Pancreas (tissue), 10 donors: Measurements from ENCODE around the gene MCM7. TPM values are rescaled to one million over a fixed set of nuclear protein-coding genes. Genes with fewer than 3 reads are reported as not detected.
A peak's percentile ranks its signal among the peaks of the same experiment; 100 is the strongest.

Experiments used
- ATAC-seq, 4 donors: fragments of 200-7000 bp; cut with Tn5 transposase; one replicate each; pipeline versions ENCODE4 v1.8.0 to v1.9.1; 2020; ENCODE audit warnings: mild to moderate bottlenecking in 4 of 4, moderate library complexity in 4 of 4
- DNase-seq, 6 donors: peaks; one replicate each; pipeline ENCODE4 v3.0.0-alpha.2; 2020
- FAIRE-seq: peaks from 2 replicates; lab custom pipeline; 2012; peaks lifted over from hg19 to GRCh38; lab: Jason Lieb, UNC
- H3K27ac ChIP-seq, 4 donors: fragments of 200-600 bp; sonication (generic); 1 replicate in 3 of 4; 2 replicates in 1 of 4; pipeline versions ENCODE4 v1.5.0 to v1.8.0; 2020
- H3K27me3 ChIP-seq, 4 donors: fragments of 200-600 bp; one replicate each; pipeline ENCODE4 v1.8.0; 2021
- H3K36me3 ChIP-seq, 3 donors: fragments of 200-600 bp; sonication (generic) in 1 of 3; one replicate each; pipeline versions ENCODE4 v1.5.0 to v1.8.0; 2020 to 2021
- H3K4me1 ChIP-seq, 3 donors: fragments of 200-600 bp; one replicate each; pipeline ENCODE4 v1.8.0; 2021
- H3K4me3 ChIP-seq, 4 donors: fragments of 200-600 bp; sonication (generic) in 2 of 4; one replicate each; pipeline versions ENCODE4 v1.5.0 to v1.8.0; 2020 to 2021
- H3K9me3 ChIP-seq, 4 donors: fragments of 200-600 bp; one replicate each; pipeline ENCODE4 v1.8.0; 2021
- WGBS, 2 donors: extraction: QIAGEN DNeasy Blood & Tissue Kit; methylation state at CpG; one replicate each; pipeline ENCODE4 v1.1.7; 2013; 5-methylcytosine and 5-hydroxymethylcytosine counted together
- intact Hi-C, 3 donors: fragments of 100-400 bp; cut with DNase I; formaldehyde crosslinking; loops; one replicate each; pipeline versions ENCODE4 v1.11.1 to v1.14.2; 2022
- polyA plus RNA-seq, 2 donors: library from polyadenylated mRNA; stranded (reverse); fragments of 200-250 nt; gene quantifications; one replicate each; pipeline ENCODE4 v1.2.3, GENCODE V29; 2013
- total RNA-seq, 6 donors: library from RNA; stranded (reverse); fragmentation: NEBNext Ultra II Directional in 4 of 6; extraction: Animal tissue kit (Norgen Biotek cat#: 25700) in 4 of 6; gene quantifications; one replicate each; pipeline versions ENCODE4 v1.2.1 to v1.2.4, GENCODE V29; 2021 to 2023
- TF ChIP-seq, protein P1 (sequence below), 4 donors: fragments of 200-600 bp; sonication (generic) in 3 of 4; IDR thresholded peaks; one replicate each; pipeline versions ENCODE4 v1.5.0 to v1.8.0; 2021; ENCODE audit warnings: antibody characterized with exemption in 4 of 4
- donor health status: healthy with polysubstance abuse.
- donor health status: DM: no; HTN: no; CAD: no; lungs with moderate emphysema.
- donor health status: DM: no; HTN: no; CAD: no.
- donor health status: control.
- donor health status: control.
- donor health status: Bipolar disorder and iron deficiency.
- donor health status: DM: yes; HTN: yes; CAD: no.
- donor health status: DM: no; HTN: no; CAD: no.
- donor health status: DM: no; HTN: no; CAD: no.
- donor health status: DM: yes; HTN: yes; CAD: no.

MCM7 gene
- total and polyA plus RNA-seq, 8 donors, result 21.7 to 77.0 (median 27.4) TPM

DNA sequence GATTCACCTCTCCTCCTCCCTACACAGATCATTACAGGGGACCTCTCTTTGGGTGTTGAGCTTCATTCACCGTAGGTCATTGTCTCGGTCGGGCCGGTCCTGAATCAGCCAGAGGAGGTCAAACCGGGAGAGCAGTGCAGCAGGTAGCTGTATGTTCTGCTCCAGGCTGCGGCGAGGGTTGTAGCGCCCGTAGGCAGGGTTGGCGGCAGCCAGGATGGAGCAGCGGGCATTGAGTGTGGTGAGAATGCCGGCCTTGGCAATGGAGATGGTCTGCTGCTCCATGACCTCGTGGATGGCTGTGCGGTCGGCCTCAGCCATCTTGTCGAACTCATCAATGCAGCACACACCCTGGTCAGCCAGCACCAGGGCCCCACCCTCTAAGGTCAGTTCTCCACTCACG is 5.5 kb downstream of the MCM7 start:
- Histone ChIP-seq H3K36me3 (peaks cover 4 to 79% (median 38%) of the 10 kb centered on the region in 3 donors), H3K27me3 (no peaks in the 10 kb centered on the region), H3K9me3 (no peaks in the 10 kb centered on the region), H3K4me1 (peaks cover 0 to 9% (median 4%) of the 10 kb centered on the region in 3 donors), H3K4me3 (no peak overlapping the region), H3K27ac (no peak overlapping the region)
- ATAC-seq (no peak), DNase-seq (no peak), FAIRE-seq (no peak)
- WGBS, 2 donors, result 94% methylated on average over 17 of the region's 17 CpGs
- intact Hi-C loops, result no loop called here
- TF ChIP-seq, protein P1, sequence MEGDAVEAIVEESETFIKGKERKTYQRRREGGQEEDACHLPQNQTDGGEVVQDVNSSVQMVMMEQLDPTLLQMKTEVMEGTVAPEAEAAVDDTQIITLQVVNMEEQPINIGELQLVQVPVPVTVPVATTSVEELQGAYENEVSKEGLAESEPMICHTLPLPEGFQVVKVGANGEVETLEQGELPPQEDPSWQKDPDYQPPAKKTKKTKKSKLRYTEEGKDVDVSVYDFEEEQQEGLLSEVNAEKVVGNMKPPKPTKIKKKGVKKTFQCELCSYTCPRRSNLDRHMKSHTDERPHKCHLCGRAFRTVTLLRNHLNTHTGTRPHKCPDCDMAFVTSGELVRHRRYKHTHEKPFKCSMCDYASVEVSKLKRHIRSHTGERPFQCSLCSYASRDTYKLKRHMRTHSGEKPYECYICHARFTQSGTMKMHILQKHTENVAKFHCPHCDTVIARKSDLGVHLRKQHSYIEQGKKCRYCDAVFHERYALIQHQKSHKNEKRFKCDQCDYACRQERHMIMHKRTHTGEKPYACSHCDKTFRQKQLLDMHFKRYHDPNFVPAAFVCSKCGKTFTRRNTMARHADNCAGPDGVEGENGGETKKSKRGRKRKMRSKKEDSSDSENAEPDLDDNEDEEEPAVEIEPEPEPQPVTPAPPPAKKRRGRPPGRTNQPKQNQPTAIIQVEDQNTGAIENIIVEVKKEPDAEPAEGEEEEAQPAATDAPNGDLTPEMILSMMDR (IDR thresholded peaks at IDR 0.05), result no peak

DNA sequence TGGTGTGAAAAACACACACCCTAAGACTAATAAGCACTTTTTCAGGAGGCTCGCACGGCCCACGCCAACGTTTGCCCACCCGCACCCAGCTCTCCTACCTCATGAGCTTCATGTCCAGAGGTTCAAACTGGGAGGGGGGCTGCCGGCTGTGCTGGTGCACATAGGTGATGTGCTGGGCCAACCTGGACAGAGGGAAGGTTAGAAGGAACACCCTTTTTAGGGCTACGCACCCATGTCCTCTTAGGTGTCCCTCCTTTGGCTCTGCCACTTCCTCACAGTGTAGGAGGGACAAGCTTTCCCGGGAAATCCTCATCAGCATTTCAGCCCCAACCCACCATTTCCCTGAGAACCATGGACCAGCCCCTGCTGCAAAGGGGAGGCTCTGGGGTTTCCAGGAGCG is 5.9 kb downstream of the MCM7 start:
- FAIRE-seq, result no peak
- intact Hi-C loops, result no loop called here

DNA sequence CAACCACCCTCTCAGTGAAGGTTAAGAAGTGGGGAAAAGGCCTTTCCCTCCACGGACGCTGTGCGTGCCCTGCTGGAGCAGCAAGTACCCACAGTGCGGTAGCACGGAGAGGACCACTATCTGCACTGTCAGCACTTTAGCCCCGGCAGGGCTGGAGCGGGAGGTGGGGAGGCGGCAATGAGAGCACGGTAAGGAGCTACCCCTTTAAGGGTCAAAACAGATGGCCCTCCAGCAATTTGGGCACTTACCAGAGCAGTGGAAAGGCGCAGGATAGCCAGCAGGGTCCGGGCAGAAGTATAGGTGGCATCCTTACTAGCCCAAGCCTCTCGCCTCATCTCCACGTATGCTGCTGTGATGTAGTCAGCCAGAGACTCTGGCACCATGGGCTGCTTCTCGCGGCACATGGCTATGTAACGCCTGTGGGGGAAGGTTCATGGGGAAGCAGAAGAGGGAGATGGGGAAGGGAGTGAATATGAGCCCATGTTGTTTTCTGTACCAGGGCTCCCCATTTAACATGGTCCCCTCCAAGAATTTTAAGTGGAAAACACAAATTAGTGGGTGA is 7.2 kb downstream of the MCM7 start:
- WGBS, 2 donors, result 84 to 87% methylated on average over 16 of the region's 16 CpGs
- DNase-seq, result no peak
- H3K4me1 ChIP-seq, result peaks cover 0 to 8% (median 0%) of the 10 kb centered on the region in 3 donors
- H3K4me3 ChIP-seq, result no peak overlapping the region
- H3K27ac ChIP-seq, result no peak overlapping the region
- FAIRE-seq, result no peak
- H3K36me3 ChIP-seq, result peaks cover 4 to 74% (median 38%) of the 10 kb centered on the region in 3 donors
- TF ChIP-seq, protein P1 (IDR thresholded peaks at IDR 0.05), result no peak
- H3K9me3 ChIP-seq, result no peaks in the 10 kb centered on the region
- peak in 1 of 4 donors; percentile 17 for ATAC-seq
- intact Hi-C loops, result no loop called here
- no peaks in the 10 kb centered on the region for H3K27me3 ChIP-seq

More for the DNA sequence above, 5.9 kb downstream of the MCM7 start:
- Histone ChIP-seq H3K27ac (no peak overlapping the region), H3K9me3 (no peaks in the 10 kb centered on the region), H3K36me3 (peaks cover 4 to 79% (median 38%) of the 10 kb centered on the region in 3 donors), H3K4me1 (peaks cover 0 to 9% (median 4%) of the 10 kb centered on the region in 3 donors), H3K27me3 (no peaks in the 10 kb centered on the region), H3K4me3 (no peak overlapping the region)
- DNase-seq, result no peak
- TF ChIP-seq, protein P1 (IDR thresholded peaks at IDR 0.05), result no peak
- ATAC-seq, result no peak
- 83% methylated on average over 9 of the region's 9 CpGs for WGBS, 2 donors

DNA sequence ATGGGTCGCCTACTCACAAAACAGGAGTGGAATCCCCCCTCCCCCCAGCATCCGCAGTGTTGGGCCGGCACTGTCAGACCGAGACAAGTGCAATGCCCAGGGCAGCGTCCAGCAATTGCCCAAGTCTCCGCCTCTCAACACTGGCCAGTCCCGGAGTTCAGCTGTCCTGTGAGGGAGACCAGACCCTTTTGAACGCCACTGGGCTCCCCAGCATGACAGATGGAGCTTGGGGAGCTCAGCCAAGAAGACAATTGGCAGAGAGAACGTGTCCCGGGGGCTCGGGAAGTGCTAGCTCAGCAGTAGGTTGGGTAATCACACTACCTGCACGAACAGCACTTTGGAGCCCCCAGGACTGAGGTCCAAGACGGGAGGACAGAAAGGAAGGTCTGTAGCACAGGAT is 7.7 kb downstream of the MCM7 start:
- ATAC-seq (no peak), DNase-seq (no peak), FAIRE-seq (no peak)
- intact Hi-C loops, result no loop called here
- Histone ChIP-seq H3K4me3 (no peak overlapping the region), H3K36me3 (peaks cover 4 to 69% (median 38%) of the 10 kb centered on the region in 3 donors), H3K27me3 (no peaks in the 10 kb centered on the region), H3K4me1 (peaks cover 0 to 7% (median under 1%) of the 10 kb centered on the region in 3 donors), H3K27ac (no peak overlapping the region), H3K9me3 (no peaks in the 10 kb centered on the region)
- 67 to 68% methylated on average over 13 of the region's 13 CpGs for WGBS, 2 donors
- TF ChIP-seq, protein P1 (IDR thresholded peaks at IDR 0.05), result no peak

DNA sequence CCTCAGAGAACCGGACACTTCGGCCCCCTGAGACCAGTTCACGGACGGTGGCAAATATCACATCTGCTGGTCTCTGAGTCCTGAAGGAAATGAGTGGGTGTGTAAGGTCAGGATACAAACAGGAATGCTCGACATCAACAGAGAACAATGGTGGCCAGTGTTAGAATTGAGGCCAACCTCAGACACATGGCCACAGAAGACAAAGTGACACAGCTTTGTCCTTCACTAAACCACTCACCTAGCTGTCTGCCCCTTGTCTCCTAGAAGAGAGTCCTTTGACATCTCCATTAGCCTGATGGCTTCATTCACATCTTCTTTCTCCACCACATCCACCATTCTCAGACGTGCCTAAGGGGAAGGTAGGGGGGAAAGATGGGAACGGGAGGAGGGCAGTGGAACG is 8.1 kb downstream of the MCM7 start:
- Histone ChIP-seq H3K4me3 (no peak overlapping the region), H3K27ac (no peak overlapping the region), H3K36me3 (peaks cover 4 to 64% (median 36%) of the 10 kb centered on the region in 3 donors), H3K4me1 (peaks cover 0 to 7% (median 5%) of the 10 kb centered on the region in 3 donors), H3K9me3 (no peaks in the 10 kb centered on the region), H3K27me3 (no peaks in the 10 kb centered on the region)
- TF ChIP-seq, protein P1 (IDR thresholded peaks at IDR 0.05), result no peak
- no peak for ATAC-seq
- intact Hi-C loops, result no loop called here
- WGBS, 2 donors, result 68 to 72% methylated on average over 8 of the region's 8 CpGs
- FAIRE-seq, result no peak
- DNase-seq, result no peak
